Fibroblast of mammary gland (primary cell): ENCODE measurements around the gene KLHL12.

Experiments used
- DNase-seq: peaks from one replicate; pipeline ENCODE4 v3.0.0-alpha.2; 2010; ENCODE audit warnings: low read depth
- H3K4me3 ChIP-seq: 2 replicates; pipeline ENCODE4 v1.5.1; 2011; ENCODE audit warnings: low read depth, mild to moderate bottlenecking, low read length, moderate library complexity; ENCODE audit not compliant: control insufficient read depth
- CTCF ChIP-seq: conservative IDR thresholded peaks from 2 replicates; pipeline ENCODE4 v1.5.1; 2011; ENCODE audit warnings: low read depth, low read length, inconsistent platforms; ENCODE audit not compliant: control insufficient read depth, insufficient read depth

Gene KLHL12

GRCh38 chr1:202952099-202952498 is 25.1 kb upstream of the KLHL12 start:
- no peak for DNase-seq
- TF ChIP-seq CTCF: no peak
- no peak overlapping the region for H3K4me3 ChIP-seq

GRCh38 chr1:202951437-202951836 is 24.4 kb upstream of the KLHL12 start:
- no peak overlapping the region for H3K4me3 ChIP-seq
- no peak for TF ChIP-seq CTCF
- no peak for DNase-seq

GRCh38 chr1:202945483-202945882 is 18.4 kb upstream of the KLHL12 start:
- no peak for TF ChIP-seq CTCF
- no peak overlapping the region for H3K4me3 ChIP-seq
- no peak for DNase-seq

DNA sequence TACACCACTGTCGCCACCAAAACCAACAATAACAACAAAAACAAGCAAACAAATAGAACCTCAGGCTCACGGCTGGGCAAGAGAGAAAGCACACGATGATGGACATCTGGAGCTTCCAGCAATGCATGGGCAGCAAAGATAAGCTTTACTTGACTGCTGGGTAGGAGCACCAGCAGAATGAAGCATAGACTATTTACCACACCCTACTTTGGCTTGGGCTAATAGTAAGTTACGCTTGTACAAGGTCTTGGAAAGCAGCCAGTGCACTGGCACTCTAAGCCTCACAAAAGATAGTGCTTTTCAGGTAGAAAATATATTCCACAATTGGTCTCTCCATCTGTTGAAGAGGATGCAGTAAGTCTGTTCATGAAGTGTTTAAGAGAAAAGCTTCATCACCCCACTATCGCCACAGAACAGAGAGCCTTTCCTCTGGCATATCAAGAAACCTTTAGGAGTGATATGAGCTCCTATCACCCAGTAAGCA is 17.4 kb upstream of the KLHL12 start:
- DNase-seq: no peak
- no peak overlapping the region for H3K4me3 ChIP-seq
- TF ChIP-seq CTCF: no peak

DNA sequence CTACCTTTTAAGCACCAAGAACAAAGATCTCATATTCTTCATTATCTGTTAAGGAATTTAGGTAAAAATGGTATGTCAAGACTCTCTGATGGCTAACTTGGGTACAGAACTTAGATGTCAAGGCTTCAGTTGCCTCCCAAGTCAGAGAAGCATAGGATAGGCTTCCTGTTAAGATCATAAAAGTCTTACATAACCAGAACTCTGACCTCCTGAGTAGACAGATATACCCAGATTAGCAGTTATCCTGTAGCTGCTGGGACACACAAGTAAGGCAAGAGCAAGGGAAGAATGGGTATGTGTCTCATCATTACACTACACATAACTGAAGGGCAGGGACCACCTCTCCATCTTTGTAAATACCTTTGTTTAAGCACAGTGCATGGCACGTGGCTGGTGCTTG is 15.4 kb upstream of the KLHL12 start:
- no peak overlapping the region for H3K4me3 ChIP-seq
- no peak for DNase-seq
- TF ChIP-seq CTCF: no peak

- no peak for DNase-seq
- TF ChIP-seq CTCF: no peak
These were observed 14.3 kb upstream of the KLHL12 start for GRCh38 chr1:202941372-202941771.

GRCh38 chr1:202940561-202940960 is 13.5 kb upstream of the KLHL12 start:
- DNase-seq: no peak
- no peak overlapping the region for H3K4me3 ChIP-seq
- no peak for TF ChIP-seq CTCF

More at GRCh38 chr1:202941372-202941771, 14.3 kb upstream of the KLHL12 start:
- H3K4me3 ChIP-seq: no peak overlapping the region
